NCI-H2107 treated with DMSO at 0.1 percent for 48 hours (cell line): ENCODE data around the gene SPOCD1.

ENCODE experiments used
- DNase-seq: peaks from one replicate; lab custom pipeline; 2025; ENCODE audit not compliant: unreplicated experiment; lab: John Stamatoyannopoulos, UW

Gene SPOCD1

GRCh38 chr1:31788138-31788824, 27.5 kb downstream of the SPOCD1 start:
- no peak for DNase-seq

GRCh38 chr1:31787786-31788137, 28.1 kb downstream of the SPOCD1 start:
- no peak for DNase-seq

GRCh38 chr1:31787261-31787660, 28.6 kb downstream of the SPOCD1 start:
- no peak for DNase-seq

- peak; percentile 55 for DNase-seq
Measured at GRCh38 chr1:31786366-31787060, 29.3 kb downstream of the SPOCD1 start.

- DNase-seq, result no peak
Measured at GRCh38 chr1:31785947-31786290, 29.9 kb downstream of the SPOCD1 start.

GRCh38 chr1:31785020-31785946, 30.5 kb downstream of the SPOCD1 start:
- DNase-seq, result peak; percentile 33

GRCh38 chr1:31784356-31785019, 31.3 kb downstream of the SPOCD1 start:
- DNase-seq, result no peak

- DNase-seq, result no peak
Measured at GRCh38 chr1:31783846-31784245, 32.0 kb downstream of the SPOCD1 start.

- DNase-seq, result no peak
Measured at GRCh38 chr1:31782421-31783410, 33.1 kb downstream of the SPOCD1 start.

GRCh38 chr1:31781756-31782371, 34.0 kb downstream of the SPOCD1 start:
- DNase-seq, result no peak

- no peak for DNase-seq
Measured at GRCh38 chr1:31781138-31781755, 34.6 kb downstream of the SPOCD1 start.

- no peak for DNase-seq
Measured at GRCh38 chr1:31780632-31781031, 35.2 kb downstream of the SPOCD1 start.

GRCh38 chr1:31779687-31780086, 36.1 kb downstream of the SPOCD1 start:
- DNase-seq, result no peak

- no peak for DNase-seq
Measured at GRCh38 chr1:31778763-31779488, 36.9 kb downstream of the SPOCD1 start.

GRCh38 chr1:31776516-31776915, 39.3 kb downstream of the SPOCD1 start:
- no peak for DNase-seq

- DNase-seq, result no peak
Measured at GRCh38 chr1:31776032-31776431, 39.8 kb downstream of the SPOCD1 start.

GRCh38 chr1:31775210-31775999, 40.4 kb downstream of the SPOCD1 start:
- DNase-seq, result no peak

GRCh38 chr1:31774495-31774894, 41.3 kb downstream of the SPOCD1 start:
- DNase-seq, result no peak
